Measurements from ENCODE around the gene PDS5A. TPM values are rescaled to one million over a fixed set of nuclear protein-coding genes. Genes with fewer than 3 reads are reported as not detected.
"Not testable (repeated sequence)": the region's sequence is repeated elsewhere in the genome, so short reads cannot be mapped to it uniquely, and the experiment has no call there.

PDS5A gene
- total and polyA plus RNA-seq, 9 of the 15 experiments (the other 6 are each of a cell fraction or from before 2014, with no cell fraction given) = 16.4 to 85.4 (median 70.0) TPM

- no peak overlapping the region for H3K4me3 ChIP-seq
- in situ Hi-C loops (cut with MboI) = no loop called here
- H3K9me1 ChIP-seq (ENCODE audit: control insufficient read depth, insufficient read depth, low read length) = no peaks in the 10 kb centered on the region
- ChIA-PET POLR2A (interaction anchor here (1.7 kb wide), 1 partner anchor 17 kb away, joined by 4 read pairs; no protein-coding TSS in a partner anchor), CTCF (ENCODE audit: low intra/inter-chr PET ratio) (no interaction called here)
- TF ChIP-seq GABPA (tag; conservative IDR thresholded peaks at IDR 0.05; ENCODE audit: low read depth) = no peak
- no peak for TF ChIP-seq TAF1 (IDR thresholded peaks at IDR 0.05; ENCODE audit: control insufficient read depth, extremely low read depth, insufficient read depth, low read length, severe bottlenecking)
- TF ChIP-seq SMARCE1 (IDR thresholded peaks at IDR 0.05) = no peak
- TF ChIP-seq E2F5 (CRISPR knock-in tag; IDR thresholded peaks at IDR 0.05) = no peak
- no peak for TF ChIP-seq ZNF174 (CRISPR knock-in tag; IDR thresholded peaks at IDR 0.05)
- peaks cover 88% of the 10 kb centered on the region for H3K36me3 ChIP-seq (ENCODE audit: control insufficient read depth, insufficient read depth, low read length)
- H3K79me2 ChIP-seq (ENCODE audit: control insufficient read depth, insufficient read depth, low read length) = no peaks in the 10 kb centered on the region
- H3K27ac ChIP-seq (ENCODE audit: extremely low read depth, low read depth, low read length) = no peak overlapping the region
- no TSS peak for BruUV-seq (replicated peaks)
- FAIRE-seq = no peak
- H3K4me2 ChIP-seq (ENCODE audit: insufficient read depth, low read length) = no peak overlapping the region
- intact Hi-C loops (cut with micrococcal nuclease) = no loop called here
- H3K4me1 ChIP-seq (replicated peaks in 1 of 2; ENCODE audit: control insufficient read depth in 2 of 2, insufficient read depth in 2 of 2, low read length in 2 of 2) = no peaks in the 10 kb centered on the region
- 94% methylated on average over 9 of the region's 9 CpGs for WGBS (ENCODE audit: insufficient coverage, low coverage, missing lambda C conversion rate)
- no peak for DNase-seq (ENCODE audit: extremely low read depth in 1 of 4, low spot score in 3 of 4)
- no peaks in the 10 kb centered on the region for H3K9me3 ChIP-seq (replicated peaks; ENCODE audit: control insufficient read depth, insufficient read depth, low read depth, low read length)
- H4K20me1 ChIP-seq (replicated peaks; ENCODE audit: control insufficient read depth, insufficient read depth, low read length) = no peaks in the 10 kb centered on the region
- H3K27me3 ChIP-seq (ENCODE audit: control insufficient read depth in 2 of 2, insufficient read depth in 2 of 2, low read length in 2 of 2) = no peaks in the 10 kb centered on the region
- H2AFZ ChIP-seq (ENCODE audit: low read depth, low read length) = no peak overlapping the region
- ATAC-seq = no peak
- no peak overlapping the region for H3K9ac ChIP-seq (ENCODE audit: insufficient read depth in 1 of 2, low read depth in 2 of 2, low read length in 2 of 2)
These were observed 137.7 kb downstream of the PDS5A start for GRCh38 chr4:39840027-39840426.

GRCh38 chr4:39838431-39838830 lies 139.3 kb downstream of the PDS5A start:
- intact Hi-C loops (cut with micrococcal nuclease); FAIRE-seq; in situ Hi-C loops (cut with MboI); H4K20me1 ChIP-seq (replicated peaks; ENCODE audit: control insufficient read depth, insufficient read depth, low read length); H3K27me3 ChIP-seq (ENCODE audit: control insufficient read depth in 2 of 2, insufficient read depth in 2 of 2, low read length in 2 of 2); CTCF ChIA-PET (ENCODE audit: low intra/inter-chr PET ratio); H3K9ac ChIP-seq (ENCODE audit: insufficient read depth in 1 of 2, low read depth in 2 of 2, low read length in 2 of 2); H3K79me2 ChIP-seq (ENCODE audit: control insufficient read depth, insufficient read depth, low read length); BruUV-seq (replicated peaks); H3K4me2 ChIP-seq (ENCODE audit: insufficient read depth, low read length); H3K4me3 ChIP-seq; H2AFZ ChIP-seq (ENCODE audit: low read depth, low read length); H3K4me1 ChIP-seq (replicated peaks in 1 of 2; ENCODE audit: control insufficient read depth in 2 of 2, insufficient read depth in 2 of 2, low read length in 2 of 2); H3K27ac ChIP-seq (ENCODE audit: extremely low read depth, low read depth, low read length); H3K9me1 ChIP-seq (ENCODE audit: control insufficient read depth, insufficient read depth, low read length); ATAC-seq; H3K9me3 ChIP-seq (replicated peaks; ENCODE audit: control insufficient read depth, insufficient read depth, low read depth, low read length); DNase-seq (ENCODE audit: extremely low read depth in 1 of 4, low spot score in 3 of 4): not testable (repeated sequence)
- WGBS (ENCODE audit: insufficient coverage, low coverage, missing lambda C conversion rate) = 89% methylated on average over 11 of the region's 11 CpGs
- POLR2A ChIA-PET = interaction anchor here (0.6 to 1.0 kb wide), 2 partner anchors 10 to 398 kb away, joined by 3 to 4 read pairs; no protein-coding TSS in a partner anchor
- peaks cover 87% of the 10 kb centered on the region for H3K36me3 ChIP-seq (ENCODE audit: control insufficient read depth, insufficient read depth, low read length)

Data from K562 (cell line).